Right lobe of liver (tissue), 4 donors: ENCODE measurements around the gene FSD2.

Source experiments
- POLR2A ChIP-seq: fragments of 450-650 bp; IDR thresholded peaks from one replicate; pipeline ENCODE4 v1.6.1; 2017; ENCODE audit warnings: antibody characterized with exemption, mild to moderate bottlenecking
- TF ChIP-seq, protein P1 (sequence below), 4 donors: fragments of 200-600 bp in 3 of 4; fragments of 450-650 bp in 1 of 4; IDR thresholded peaks; one replicate each; pipeline versions ENCODE4 v1.5.1 to v1.8.0; 2016 to 2022; ENCODE audit warnings: antibody characterized with exemption in 4 of 4, mild to moderate bottlenecking in 2 of 4
- donor health status: DM: no; HTN: no; CAD: no.
- donor health status: DM: no; HTN: no; CAD: no.
- donor health status: DM: no; HTN: yes; CAD: no.

DNA sequence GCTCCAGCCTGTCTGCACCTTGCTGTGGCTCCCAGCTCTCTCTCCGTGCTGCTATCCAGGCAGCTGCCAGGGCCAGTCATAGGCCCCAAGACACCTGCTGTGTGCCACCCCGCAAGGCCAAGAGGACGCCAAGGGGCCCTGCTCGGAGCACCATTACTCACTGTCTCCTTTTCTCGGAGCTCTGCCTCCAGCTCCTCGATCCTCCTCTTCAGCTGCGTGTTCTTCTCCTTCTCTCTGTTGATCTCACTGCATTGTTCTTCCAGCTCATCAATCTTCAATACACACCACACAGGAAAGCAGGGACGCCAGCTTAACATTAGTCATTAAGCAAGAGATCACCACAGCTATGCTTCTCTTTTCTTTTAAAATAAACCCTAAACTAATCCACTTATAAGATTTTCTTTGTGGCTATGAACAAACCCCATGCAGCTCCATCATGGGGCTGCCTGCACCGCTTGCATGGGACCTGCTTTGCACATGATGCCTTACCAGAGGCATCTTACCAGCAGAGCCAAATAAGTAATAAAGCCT lies 46.2 kb upstream of the FSD2 start:
- TF ChIP-seq POLR2A = no peak
- TF ChIP-seq, protein P1, sequence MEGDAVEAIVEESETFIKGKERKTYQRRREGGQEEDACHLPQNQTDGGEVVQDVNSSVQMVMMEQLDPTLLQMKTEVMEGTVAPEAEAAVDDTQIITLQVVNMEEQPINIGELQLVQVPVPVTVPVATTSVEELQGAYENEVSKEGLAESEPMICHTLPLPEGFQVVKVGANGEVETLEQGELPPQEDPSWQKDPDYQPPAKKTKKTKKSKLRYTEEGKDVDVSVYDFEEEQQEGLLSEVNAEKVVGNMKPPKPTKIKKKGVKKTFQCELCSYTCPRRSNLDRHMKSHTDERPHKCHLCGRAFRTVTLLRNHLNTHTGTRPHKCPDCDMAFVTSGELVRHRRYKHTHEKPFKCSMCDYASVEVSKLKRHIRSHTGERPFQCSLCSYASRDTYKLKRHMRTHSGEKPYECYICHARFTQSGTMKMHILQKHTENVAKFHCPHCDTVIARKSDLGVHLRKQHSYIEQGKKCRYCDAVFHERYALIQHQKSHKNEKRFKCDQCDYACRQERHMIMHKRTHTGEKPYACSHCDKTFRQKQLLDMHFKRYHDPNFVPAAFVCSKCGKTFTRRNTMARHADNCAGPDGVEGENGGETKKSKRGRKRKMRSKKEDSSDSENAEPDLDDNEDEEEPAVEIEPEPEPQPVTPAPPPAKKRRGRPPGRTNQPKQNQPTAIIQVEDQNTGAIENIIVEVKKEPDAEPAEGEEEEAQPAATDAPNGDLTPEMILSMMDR (IDR thresholded peaks at IDR 0.05) = no peak
